Mesendoderm (in vitro differentiated cells): ENCODE measurements around the gene CYP2U1.
"Not testable (repeated sequence)": the region's sequence is repeated elsewhere in the genome, so short reads cannot be mapped to it uniquely, and the experiment has no call there.

Source experiments
- DNase-seq: peaks from one replicate; pipeline ENCODE4 v3.0.0; 2013
- H2AK5ac ChIP-seq: 2 replicates; pipeline ENCODE4 v1.6.1; 2013; ENCODE audit warnings: low read length, inconsistent platforms
- H2BK120ac ChIP-seq: 2 replicates; pipeline ENCODE4 v1.6.1; 2013; ENCODE audit warnings: low read depth, mild to moderate bottlenecking, low read length, moderate library complexity, mixed read lengths
- H2BK15ac ChIP-seq: replicated peaks from 2 replicates; pipeline ENCODE4 v1.6.1; 2013; ENCODE audit warnings: low read depth, mild to moderate bottlenecking, moderate library complexity
- H2BK5ac ChIP-seq: 2 replicates; pipeline ENCODE4 v1.6.1; 2013; ENCODE audit warnings: low read length, inconsistent platforms
- H3K18ac ChIP-seq: 2 replicates; pipeline ENCODE4 v1.6.1; 2013; ENCODE audit warnings: mild to moderate bottlenecking, low read length, mixed read lengths
- H3K23ac ChIP-seq: one replicate; pipeline ENCODE4 v1.6.1; 2013; ENCODE audit warnings: low read length
- H3K27ac ChIP-seq: 2 replicates; pipeline ENCODE4 v1.5.1; 2013; ENCODE audit warnings: low read depth, mild to moderate bottlenecking, inconsistent platforms, low read length, moderate library complexity
- H3K27me3 ChIP-seq: 2 replicates; pipeline ENCODE4 v1.6.1; 2013; ENCODE audit warnings: low read length, control low read depth, mild to moderate bottlenecking, inconsistent platforms; ENCODE audit not compliant: insufficient read depth, poor library complexity
- H3K36me3 ChIP-seq: 2 replicates; pipeline ENCODE4 v1.6.1; 2013; ENCODE audit warnings: low read length, inconsistent platforms; ENCODE audit not compliant: control insufficient read depth, insufficient read depth
- H3K4ac ChIP-seq: one replicate; pipeline ENCODE4 v1.6.1; 2013; ENCODE audit warnings: low read depth, mild to moderate bottlenecking, low read length, moderate library complexity
- H3K4me1 ChIP-seq: 2 replicates; pipeline ENCODE4 v1.6.1; 2013; ENCODE audit warnings: low read depth, low read length, inconsistent platforms; ENCODE audit not compliant: control insufficient read depth
- H3K4me2 ChIP-seq: 2 replicates; pipeline ENCODE4 v1.6.1; 2013; ENCODE audit warnings: low read length
- H3K4me3 ChIP-seq: 2 replicates; pipeline ENCODE4 v1.5.1; 2013; ENCODE audit warnings: mild to moderate bottlenecking, low read length
- H3K56ac ChIP-seq: one replicate; pipeline ENCODE4 v1.6.1; 2013; ENCODE audit warnings: low read length
- H3K79me1 ChIP-seq: 2 replicates; pipeline ENCODE4 v1.6.1; 2013; ENCODE audit warnings: low read length, inconsistent platforms
- H3K79me2 ChIP-seq: 2 replicates; pipeline ENCODE4 v1.6.1; 2013; ENCODE audit warnings: mild to moderate bottlenecking, low read length; ENCODE audit not compliant: control insufficient read depth, insufficient read depth
- H3K9ac ChIP-seq: 2 replicates; pipeline ENCODE4 v1.6.1; 2013; ENCODE audit warnings: low read length, inconsistent platforms
- H4K5ac ChIP-seq: one replicate; pipeline ENCODE4 v1.6.1; 2013; ENCODE audit warnings: low read length
- H4K8ac ChIP-seq: one replicate; pipeline ENCODE4 v1.6.1; 2013; ENCODE audit warnings: low read depth, mild to moderate bottlenecking, control low read depth, low read length, moderate library complexity
- WGBS: extraction: QIAGEN DNeasy Blood & Tissue Kit; methylation state at CpG from one replicate; pipeline ENCODE4 v1.1.7; 2013; ENCODE audit warnings: low lambda C conversion rate, missing lambda C conversion rate; ENCODE audit not compliant: insufficient coverage; ENCODE audit errors: extremely low coverage; 5-methylcytosine and 5-hydroxymethylcytosine counted together

CYP2U1 gene

GRCh38 chr4:107922486-107923473 is 8.6 kb upstream of the CYP2U1 start:
- H4K8ac ChIP-seq: no peak overlapping the region
- H3K79me2 ChIP-seq: no peaks in the 10 kb centered on the region
- H3K36me3 ChIP-seq: no peaks in the 10 kb centered on the region
- H4K5ac ChIP-seq: no peak overlapping the region
- no peak overlapping the region for H3K56ac ChIP-seq
- H2BK120ac ChIP-seq: no peak overlapping the region
- H3K4me3 ChIP-seq: no peak overlapping the region
- H3K27me3 ChIP-seq: no peaks in the 10 kb centered on the region
- no peak overlapping the region for H3K27ac ChIP-seq
- no peak overlapping the region for H2BK15ac ChIP-seq
- no peaks in the 10 kb centered on the region for H3K4me1 ChIP-seq
- H3K9ac ChIP-seq: no peak overlapping the region
- H2AK5ac ChIP-seq: no peak overlapping the region
- no peak overlapping the region for H3K23ac ChIP-seq
- no peak overlapping the region for H3K4me2 ChIP-seq
- DNase-seq: no peak
- H3K79me1 ChIP-seq: no peaks in the 10 kb centered on the region
- H3K18ac ChIP-seq: no peak overlapping the region
- H3K4ac ChIP-seq: no peak overlapping the region
- WGBS: 100% methylated on average over 1 of the region's 4 CpGs
- H2BK5ac ChIP-seq: no peak overlapping the region

GRCh38 chr4:107925713-107926112 is 5.6 kb upstream of the CYP2U1 start:
- H3K56ac ChIP-seq, H3K4me1 ChIP-seq, H3K4ac ChIP-seq, H3K9ac ChIP-seq, H3K18ac ChIP-seq, H3K23ac ChIP-seq, H3K27me3 ChIP-seq, H2BK120ac ChIP-seq, H3K27ac ChIP-seq, DNase-seq, H3K36me3 ChIP-seq, H3K79me2 ChIP-seq, H2BK5ac ChIP-seq, H2BK15ac ChIP-seq, H4K8ac ChIP-seq, H3K79me1 ChIP-seq, H3K4me2 ChIP-seq, H3K4me3 ChIP-seq, H4K5ac ChIP-seq, H2AK5ac ChIP-seq: not testable (repeated sequence)

GRCh38 chr4:107926875-107927274 is 4.5 kb upstream of the CYP2U1 start:
- not testable (repeated sequence) for H3K9ac ChIP-seq, H3K4me2 ChIP-seq, H2AK5ac ChIP-seq, H2BK120ac ChIP-seq, H3K18ac ChIP-seq, H3K27ac ChIP-seq, H3K27me3 ChIP-seq, DNase-seq, H3K56ac ChIP-seq, H3K4me1 ChIP-seq, H3K79me1 ChIP-seq, H2BK5ac ChIP-seq, H3K79me2 ChIP-seq, H2BK15ac ChIP-seq, H3K4me3 ChIP-seq, H3K36me3 ChIP-seq, H3K23ac ChIP-seq, H4K8ac ChIP-seq, H3K4ac ChIP-seq, H4K5ac ChIP-seq
- no CpG with 5 or more reads among the region's 4 CpGs for WGBS

- no peak overlapping the region for H3K27ac ChIP-seq
- no CpG with 5 or more reads among the region's 45 CpGs for WGBS
Observed at GRCh38 chr4:107931775-107932321, 499 bp downstream of the CYP2U1 start.

GRCh38 chr4:107935246-107935645 is 3.9 kb downstream of the CYP2U1 start:
- no peaks in the 10 kb centered on the region for H3K4me1 ChIP-seq
- no peak overlapping the region for H3K18ac ChIP-seq
- no peak overlapping the region for H3K56ac ChIP-seq
- peaks cover 1% of the 10 kb centered on the region for H3K27me3 ChIP-seq
- no peak overlapping the region for H3K9ac ChIP-seq
- H3K27ac ChIP-seq: no peak overlapping the region
- H3K79me1 ChIP-seq: no peaks in the 10 kb centered on the region
- H3K36me3 ChIP-seq: no peaks in the 10 kb centered on the region
- no peak overlapping the region for H2BK5ac ChIP-seq
- no peak overlapping the region for H2BK120ac ChIP-seq
- no peak overlapping the region for H3K4ac ChIP-seq
- no peak for DNase-seq
- no peak overlapping the region for H3K4me3 ChIP-seq
- no peaks in the 10 kb centered on the region for H3K79me2 ChIP-seq
- no peak overlapping the region for H2AK5ac ChIP-seq
- no peak overlapping the region for H3K4me2 ChIP-seq
- no peak overlapping the region for H2BK15ac ChIP-seq
- H4K8ac ChIP-seq: no peak overlapping the region
- H3K23ac ChIP-seq: no peak overlapping the region
- H4K5ac ChIP-seq: no peak overlapping the region

More at GRCh38 chr4:107931775-107932321, 499 bp downstream of the CYP2U1 start:
- Histone ChIP-seq H3K23ac (peak overlapping the region; percentile 29), H2BK5ac (no peak overlapping the region), H2BK120ac (no peak overlapping the region), H3K9ac (peak overlapping the region; percentile 69), H3K4me1 (no peaks in the 10 kb centered on the region), H3K79me1 (no peaks in the 10 kb centered on the region), H3K4ac (no peak overlapping the region), H3K4me2 (peak overlapping the region; percentile 69), H4K8ac (no peak overlapping the region), H3K18ac (no peak overlapping the region), H3K4me3 (peak overlapping the region; percentile 29), H3K36me3 (no peaks in the 10 kb centered on the region), H2BK15ac (no peak overlapping the region), H3K79me2 (no peaks in the 10 kb centered on the region), H2AK5ac (no peak overlapping the region), H3K56ac (peak overlapping the region; percentile 69), H3K27me3 (peaks cover 1% of the 10 kb centered on the region), H4K5ac (no peak overlapping the region)
- no peak for DNase-seq
